C4-2B (cell line): ENCODE data around the gene P2RX2.

ENCODE experiments used
- ZFX ChIP-seq: fragments of 450-650 bp; IDR thresholded peaks from 2 replicates; pipeline ENCODE4 v1.6.1; 2017
- TF ChIP-seq, protein P1 (sequence below): fragments of 450-650 bp; conservative IDR thresholded peaks from 2 replicates; pipeline ENCODE4 v1.5.1; 2017; ENCODE audit warnings: mild to moderate bottlenecking

- TF ChIP-seq, protein P1, sequence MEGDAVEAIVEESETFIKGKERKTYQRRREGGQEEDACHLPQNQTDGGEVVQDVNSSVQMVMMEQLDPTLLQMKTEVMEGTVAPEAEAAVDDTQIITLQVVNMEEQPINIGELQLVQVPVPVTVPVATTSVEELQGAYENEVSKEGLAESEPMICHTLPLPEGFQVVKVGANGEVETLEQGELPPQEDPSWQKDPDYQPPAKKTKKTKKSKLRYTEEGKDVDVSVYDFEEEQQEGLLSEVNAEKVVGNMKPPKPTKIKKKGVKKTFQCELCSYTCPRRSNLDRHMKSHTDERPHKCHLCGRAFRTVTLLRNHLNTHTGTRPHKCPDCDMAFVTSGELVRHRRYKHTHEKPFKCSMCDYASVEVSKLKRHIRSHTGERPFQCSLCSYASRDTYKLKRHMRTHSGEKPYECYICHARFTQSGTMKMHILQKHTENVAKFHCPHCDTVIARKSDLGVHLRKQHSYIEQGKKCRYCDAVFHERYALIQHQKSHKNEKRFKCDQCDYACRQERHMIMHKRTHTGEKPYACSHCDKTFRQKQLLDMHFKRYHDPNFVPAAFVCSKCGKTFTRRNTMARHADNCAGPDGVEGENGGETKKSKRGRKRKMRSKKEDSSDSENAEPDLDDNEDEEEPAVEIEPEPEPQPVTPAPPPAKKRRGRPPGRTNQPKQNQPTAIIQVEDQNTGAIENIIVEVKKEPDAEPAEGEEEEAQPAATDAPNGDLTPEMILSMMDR, result no peak
- no peak for TF ChIP-seq ZFX
These were observed 50.7 kb downstream of the P2RX2 start for GRCh38 chr12:132669166-132669879.
